DND-41 (cell line): ENCODE results near the gene FAM83E.

ENCODE experiments used
- CTCF ChIP-seq: IDR thresholded peaks from 2 replicates; pipeline ENCODE4 v1.5.1; 2012; ENCODE audit warnings: borderline replicate concordance, low read length, moderate library complexity, mild to moderate bottlenecking; ENCODE audit not compliant: poor library complexity, severe bottlenecking; ENCODE audit errors: extremely low read depth
- EZH2 ChIP-seq: IDR thresholded peaks from 3 replicates; pipeline ENCODE4 v1.6.1; 2012; ENCODE audit warnings: borderline replicate concordance, low read depth, mild to moderate bottlenecking, moderate library complexity, low read length, inconsistent platforms; ENCODE audit not compliant: severe bottlenecking

DNA sequence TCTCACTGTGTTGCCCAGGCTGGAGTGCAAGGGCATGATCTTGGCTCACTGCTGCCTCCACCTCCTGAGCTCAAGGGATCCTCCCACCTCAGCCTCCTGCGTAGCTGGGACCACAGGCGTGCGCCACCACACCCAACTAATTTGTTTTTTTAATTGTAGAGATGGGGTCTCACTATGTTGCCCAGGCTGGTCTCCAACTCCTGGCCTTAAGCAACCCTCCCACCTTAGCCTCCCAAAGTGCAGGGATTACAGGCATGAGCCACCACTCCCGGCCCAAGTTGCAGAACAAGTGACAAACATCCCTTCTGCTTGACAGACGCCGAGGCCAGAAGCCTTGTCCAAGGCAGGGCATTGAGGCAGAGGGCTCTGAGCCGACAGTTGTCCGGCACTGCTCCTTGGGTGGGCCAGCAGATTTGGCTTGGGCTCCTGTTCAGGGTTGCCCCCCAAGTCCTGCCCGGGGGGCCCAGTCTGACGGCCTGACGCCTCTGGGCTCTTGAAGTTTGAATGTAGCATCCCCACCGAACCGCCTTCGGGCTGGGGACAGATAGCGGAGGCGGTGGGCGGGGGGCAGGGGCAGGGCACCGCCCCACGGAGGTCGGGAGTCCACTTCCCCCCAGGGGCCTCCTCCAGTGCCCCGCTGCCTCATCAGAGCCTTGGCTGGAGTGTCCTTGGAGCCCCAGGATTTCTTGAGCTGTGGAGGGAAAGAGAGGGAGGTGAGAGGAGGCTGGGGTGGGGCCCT lies 14.0 kb downstream of the FAM83E start:
- TF ChIP-seq CTCF = no peak
- no peak for TF ChIP-seq EZH2
